Stimulated activated CD4-positive, alpha-beta T cell treated with anti-CD3 and anti-CD28 coated beads, Interleukin-4, amount 100 ng/mL, for 24 hours (primary cell): ENCODE data around the gene TSPEAR.

ENCODE experiments used
- DNase-seq: peaks from one replicate; pipeline ENCODE4 v3.0.0-alpha.2; 2020

TSPEAR gene

GRCh38 chr21:44537930-44538911 lies 173.2 kb downstream of the TSPEAR start:
- DNase-seq, result peak; percentile 2

- no peak for DNase-seq
Observed at GRCh38 chr21:44535963-44536362, 175.4 kb downstream of the TSPEAR start.

- no peak for DNase-seq
Observed at GRCh38 chr21:44534688-44535087, 176.7 kb downstream of the TSPEAR start.

- DNase-seq, result no peak
Observed at GRCh38 chr21:44533891-44534627, 177.3 kb downstream of the TSPEAR start.

GRCh38 chr21:44533121-44533890 lies 178.1 kb downstream of the TSPEAR start:
- no peak for DNase-seq

- DNase-seq, result no peak
Observed at GRCh38 chr21:44532712-44533111, 178.7 kb downstream of the TSPEAR start.

GRCh38 chr21:44531606-44532564 lies 179.5 kb downstream of the TSPEAR start:
- no peak for DNase-seq

- DNase-seq, result no peak
Observed at GRCh38 chr21:44530903-44531605, 180.3 kb downstream of the TSPEAR start.

- no peak for DNase-seq
Observed at GRCh38 chr21:44530221-44530902, 181.0 kb downstream of the TSPEAR start.

GRCh38 chr21:44529503-44530125 lies 181.8 kb downstream of the TSPEAR start:
- DNase-seq, result no peak

GRCh38 chr21:44529011-44529421 lies 182.4 kb downstream of the TSPEAR start:
- DNase-seq, result no peak

GRCh38 chr21:44528634-44528995 lies 182.8 kb downstream of the TSPEAR start:
- no peak for DNase-seq

- no peak for DNase-seq
Observed at GRCh38 chr21:44527983-44528633, 183.3 kb downstream of the TSPEAR start.

GRCh38 chr21:44527156-44527982 lies 184.0 kb downstream of the TSPEAR start:
- no peak for DNase-seq

- no peak for DNase-seq
Observed at GRCh38 chr21:44526096-44526997, 185.0 kb downstream of the TSPEAR start.

GRCh38 chr21:44525391-44526095 lies 185.8 kb downstream of the TSPEAR start:
- DNase-seq, result no peak
